ENCODE results near the gene SHMT1.
"Not testable (repeated sequence)": the region's sequence is repeated elsewhere in the genome, so short reads cannot be mapped to it uniquely, and the experiment has no call there.

The SHMT1 gene

GRCh38 chr17:18363101-18364049 lies at the start of gene SHMT1:
Gene SHMT1 (minus strand): TSS chr17:18363550. CDS start chr17:18355981, 7,569 bp downstream.
- DNase-seq, result peak; percentile 33

GRCh38 chr17:18412001-18412538 lies 48.7 kb upstream of the SHMT1 start:
- DNase-seq, result not testable (repeated sequence)

GRCh38 chr17:18411377-18411864 lies 48.1 kb upstream of the SHMT1 start:
- not testable (repeated sequence) for DNase-seq

GRCh38 chr17:18410736-18411135 lies 47.4 kb upstream of the SHMT1 start:
- not testable (repeated sequence) for DNase-seq

GRCh38 chr17:18409321-18409720 lies 46.0 kb upstream of the SHMT1 start:
- DNase-seq, result peak; percentile 42

- DNase-seq, result not testable (repeated sequence)
Measured at GRCh38 chr17:18408906-18409305, 45.6 kb upstream of the SHMT1 start.

GRCh38 chr17:18403604-18404003 lies 40.3 kb upstream of the SHMT1 start:
- not testable (repeated sequence) for DNase-seq

GRCh38 chr17:18403166-18403565 lies 39.8 kb upstream of the SHMT1 start:
- DNase-seq, result not testable (repeated sequence)

- not testable (repeated sequence) for DNase-seq
Measured at GRCh38 chr17:18401872-18402590, 38.7 kb upstream of the SHMT1 start.

- not testable (repeated sequence) for DNase-seq
Measured at GRCh38 chr17:18388728-18389127, 25.4 kb upstream of the SHMT1 start.

GRCh38 chr17:18388266-18388665 lies 24.9 kb upstream of the SHMT1 start:
- not testable (repeated sequence) for DNase-seq

- not testable (repeated sequence) for DNase-seq
Measured at GRCh38 chr17:18387583-18387982, 24.2 kb upstream of the SHMT1 start.

GRCh38 chr17:18384271-18384670 lies 20.9 kb upstream of the SHMT1 start:
- DNase-seq, result not testable (repeated sequence)

- DNase-seq, result not testable (repeated sequence)
Measured at GRCh38 chr17:18383079-18383481, 19.7 kb upstream of the SHMT1 start.

- DNase-seq, result no peak
Measured at GRCh38 chr17:18382441-18383078, 19.2 kb upstream of the SHMT1 start.

- no peak for DNase-seq
Measured at GRCh38 chr17:18381953-18382245, 18.5 kb upstream of the SHMT1 start.

GRCh38 chr17:18381158-18381952 lies 18.0 kb upstream of the SHMT1 start:
- no peak for DNase-seq

GRCh38 chr17:18380471-18381157 lies 17.3 kb upstream of the SHMT1 start:
- no peak for DNase-seq

GRCh38 chr17:18379246-18380146 lies 16.1 kb upstream of the SHMT1 start:
- DNase-seq, result no peak

GRCh38 chr17:18378614-18379013 lies 15.3 kb upstream of the SHMT1 start:
- not testable (repeated sequence) for DNase-seq

- DNase-seq, result no peak
Measured at GRCh38 chr17:18378205-18378505, 14.8 kb upstream of the SHMT1 start.
